GM21737 (cell line): Measurements from ENCODE around the gene COMMD1.
"Not testable (repeated sequence)": the region's sequence is repeated elsewhere in the genome, so short reads cannot be mapped to it uniquely, and the experiment has no call there.

Experiments
- ATAC-seq: cut with Tn5 transposase; IDR thresholded peaks from one replicate; pipeline ENCODE4 v1.9.1; 2021; ENCODE audit warnings: mild to moderate bottlenecking, moderate library complexity; ENCODE audit not compliant: unreplicated experiment

Gene COMMD1

DNA sequence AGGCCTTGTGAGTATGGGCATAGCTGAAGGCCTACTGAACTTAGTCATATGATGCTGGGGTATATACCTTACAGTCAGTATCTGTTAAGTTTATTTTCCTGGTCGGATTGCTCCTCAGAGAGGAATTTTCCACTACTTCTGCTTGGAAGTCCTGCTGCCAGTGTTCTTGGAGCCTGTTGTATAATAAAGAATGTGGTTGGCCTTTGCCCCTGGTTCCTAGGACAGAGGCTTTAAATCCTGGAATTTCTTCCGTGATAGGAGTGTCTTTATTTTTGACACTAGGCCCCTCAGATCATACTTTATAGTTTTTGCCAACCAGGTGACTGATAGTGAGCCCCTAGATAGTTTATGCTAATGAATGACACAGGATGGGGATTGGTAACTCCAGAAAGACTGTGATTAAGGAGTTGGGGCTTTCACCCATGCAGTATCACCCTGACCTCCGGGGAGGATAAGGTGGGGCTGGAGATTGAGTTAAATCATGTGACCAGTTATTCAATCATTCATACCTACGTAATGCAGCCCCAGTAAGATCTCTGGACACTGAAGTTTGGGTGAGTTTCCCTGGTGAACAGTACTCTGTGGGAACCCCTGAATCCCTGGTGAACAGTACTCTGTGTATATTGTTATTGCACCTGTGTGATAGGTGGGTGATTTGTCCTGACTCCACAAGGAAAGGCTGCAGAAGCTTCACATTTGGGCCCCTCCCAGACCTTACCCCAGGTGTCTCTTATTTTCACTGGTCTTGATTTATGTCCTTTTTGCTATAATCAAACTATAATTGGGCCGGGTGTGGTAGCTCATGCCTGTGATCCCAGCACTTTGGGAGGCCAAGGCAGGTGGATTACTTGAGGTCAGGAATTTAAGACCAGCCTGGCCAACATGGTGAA, 56.9 kb downstream of the COMMD1 start:
- ATAC-seq: no peak

DNA sequence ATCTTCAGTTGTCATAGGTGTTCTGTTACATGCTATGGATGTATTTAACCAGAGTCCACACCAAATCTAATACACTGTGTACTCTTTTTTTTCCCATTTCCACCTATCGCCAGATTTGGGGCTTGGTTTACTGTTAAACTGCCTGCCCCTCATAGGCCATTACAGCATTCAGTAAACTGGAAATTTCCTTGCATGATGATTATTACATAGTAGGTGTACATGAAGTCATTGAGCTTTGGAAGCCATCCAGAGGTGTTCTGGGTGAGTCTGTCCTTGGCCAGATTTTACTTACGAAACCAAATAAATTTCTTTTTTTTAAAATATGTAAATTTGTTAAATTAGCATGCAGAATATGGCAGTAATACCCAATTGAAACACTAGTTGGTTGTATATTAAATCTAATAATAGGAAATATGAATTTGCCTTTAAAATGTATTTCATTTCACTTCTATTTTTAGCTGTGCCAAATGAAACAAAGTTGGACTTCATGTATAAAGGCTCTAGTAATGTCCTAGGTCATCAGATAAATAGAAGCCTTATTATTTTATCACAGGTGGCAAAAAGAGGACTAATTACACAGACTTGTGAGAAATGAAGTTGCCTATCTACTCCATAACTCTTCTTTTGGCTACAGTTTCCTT, 60.7 kb downstream of the COMMD1 start:
- ATAC-seq: no peak

DNA sequence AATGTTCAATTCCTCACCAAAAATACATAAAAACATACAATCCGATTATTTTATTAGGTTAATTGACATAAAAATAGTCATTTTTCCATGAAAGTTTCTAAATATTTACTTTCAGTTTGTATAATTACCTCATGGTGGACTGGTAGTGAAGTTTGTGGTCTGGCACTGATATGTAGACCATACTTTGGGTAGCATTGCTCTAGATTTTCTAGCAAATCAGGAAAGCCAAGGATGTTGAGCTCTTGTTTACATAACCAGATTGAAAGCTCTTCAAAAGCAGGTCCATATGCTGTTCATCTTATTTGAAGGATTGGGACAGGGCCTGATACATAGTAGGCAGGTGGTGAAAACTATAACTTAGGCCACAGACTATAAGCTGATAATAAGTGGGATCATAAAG, 61.8 kb downstream of the COMMD1 start:
- no peak for ATAC-seq

DNA sequence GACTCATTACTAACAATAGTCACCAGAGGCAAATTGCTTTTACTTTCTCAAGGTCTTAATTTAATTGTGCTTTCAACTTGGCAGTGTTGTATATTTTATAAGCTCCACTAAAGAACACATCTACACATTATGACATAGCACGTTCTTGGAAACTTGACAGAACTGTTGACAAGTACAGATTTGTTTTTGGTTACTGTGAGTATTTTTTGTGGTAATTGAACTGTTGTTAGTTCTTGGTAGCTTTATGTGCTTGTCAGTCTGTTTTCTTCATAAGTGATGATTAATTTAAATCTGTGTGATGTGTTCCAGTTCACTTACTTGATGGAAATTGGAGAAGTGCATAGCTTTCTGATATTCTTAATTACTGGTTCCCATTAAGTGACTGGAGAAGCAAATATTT, 63.9 kb downstream of the COMMD1 start:
- no peak for ATAC-seq

DNA sequence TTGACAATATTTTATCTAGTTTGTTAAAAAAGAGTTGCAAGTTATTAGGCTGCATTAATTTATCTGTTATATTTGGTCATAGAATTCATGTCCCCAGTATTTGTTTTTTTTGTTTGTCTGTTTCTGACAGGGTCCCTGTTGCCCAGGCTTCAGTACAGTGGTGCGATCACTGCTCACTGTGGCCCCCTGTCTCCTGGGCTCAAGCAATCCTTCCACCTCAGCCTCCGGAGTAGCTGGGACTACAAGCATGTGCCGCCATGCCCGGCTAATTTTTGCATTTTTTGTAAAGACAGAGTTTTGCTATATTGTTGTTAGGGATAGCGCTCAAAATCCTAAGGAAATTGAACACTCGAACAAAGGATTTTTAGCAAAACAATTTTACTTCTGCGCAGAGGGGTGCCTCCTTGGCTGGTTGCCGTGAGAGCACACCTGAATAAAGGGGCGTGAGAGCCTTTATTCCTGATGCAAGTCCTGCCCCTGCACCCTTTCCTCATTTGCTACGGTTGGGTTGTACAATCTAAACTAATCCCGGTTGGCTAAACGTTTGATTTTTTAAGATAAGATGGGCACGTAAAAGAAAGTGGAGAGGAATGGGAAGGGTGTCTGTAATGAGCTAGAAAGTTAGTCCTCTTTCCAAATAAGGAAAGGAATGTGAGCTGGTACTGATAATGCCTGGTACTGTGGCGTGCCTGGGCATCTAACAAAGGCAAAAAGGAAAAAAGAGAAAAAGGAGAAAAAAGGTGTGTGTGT, 65.5 kb downstream of the COMMD1 start:
- no peak for ATAC-seq

DNA sequence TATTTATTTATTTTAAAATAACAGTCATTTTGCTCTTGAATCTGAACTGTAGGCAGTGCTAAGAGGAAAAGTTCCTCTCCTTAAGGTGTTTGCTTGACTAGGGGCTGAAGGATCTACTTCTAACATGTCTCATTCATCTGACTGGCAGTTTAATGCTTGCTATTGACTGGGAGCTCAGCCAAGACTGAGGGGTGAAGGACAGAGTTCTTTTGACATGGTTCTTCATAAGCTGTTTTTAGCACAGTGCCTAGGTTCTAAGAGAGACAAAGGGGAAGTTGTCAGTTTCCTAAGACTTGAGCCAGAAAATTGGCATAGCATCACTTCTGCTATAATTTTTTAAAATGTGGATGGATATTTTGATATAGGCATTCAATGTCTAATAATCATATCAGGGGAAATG, 73.0 kb downstream of the COMMD1 start:
- ATAC-seq: no peak

DNA sequence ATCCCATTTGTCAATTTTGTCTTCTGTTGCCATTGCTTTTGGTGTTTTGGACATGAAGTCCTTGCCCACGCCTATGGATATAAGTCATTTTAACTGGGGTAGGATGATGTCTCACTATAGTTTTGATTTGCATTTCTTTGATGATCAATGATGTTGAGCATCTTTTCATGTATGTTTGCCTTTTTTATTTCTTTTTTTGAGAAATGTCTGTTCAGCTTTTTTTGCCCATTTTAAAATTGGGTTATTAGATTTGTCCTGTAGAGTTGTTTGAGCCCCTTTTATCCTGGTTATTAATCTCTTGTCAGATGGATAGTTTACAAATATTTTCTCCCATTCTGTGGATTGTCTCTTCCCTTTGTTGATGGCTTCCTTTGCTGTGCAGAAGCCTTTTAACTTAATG, 75.3 kb downstream of the COMMD1 start:
- no peak for ATAC-seq

DNA sequence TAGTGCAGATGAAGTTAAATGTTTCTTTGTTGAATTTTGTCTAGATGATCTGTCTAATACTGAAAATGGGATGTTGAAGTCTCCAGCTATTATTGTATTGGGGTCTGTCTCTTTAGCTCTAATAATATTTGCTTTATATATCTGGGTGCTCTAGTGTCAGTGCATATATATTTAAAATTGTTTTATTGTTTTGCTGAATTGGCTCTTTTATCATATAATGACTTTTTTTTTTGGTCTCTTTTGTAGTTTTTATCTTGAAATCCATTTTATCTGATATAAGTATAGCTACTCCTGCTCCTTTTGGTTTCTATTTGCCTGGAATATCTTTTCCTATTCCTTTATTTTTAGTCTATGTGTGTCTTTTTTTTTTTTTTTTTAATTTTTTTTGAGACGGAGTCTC, 79.2 kb downstream of the COMMD1 start:
- ATAC-seq: no peak

DNA sequence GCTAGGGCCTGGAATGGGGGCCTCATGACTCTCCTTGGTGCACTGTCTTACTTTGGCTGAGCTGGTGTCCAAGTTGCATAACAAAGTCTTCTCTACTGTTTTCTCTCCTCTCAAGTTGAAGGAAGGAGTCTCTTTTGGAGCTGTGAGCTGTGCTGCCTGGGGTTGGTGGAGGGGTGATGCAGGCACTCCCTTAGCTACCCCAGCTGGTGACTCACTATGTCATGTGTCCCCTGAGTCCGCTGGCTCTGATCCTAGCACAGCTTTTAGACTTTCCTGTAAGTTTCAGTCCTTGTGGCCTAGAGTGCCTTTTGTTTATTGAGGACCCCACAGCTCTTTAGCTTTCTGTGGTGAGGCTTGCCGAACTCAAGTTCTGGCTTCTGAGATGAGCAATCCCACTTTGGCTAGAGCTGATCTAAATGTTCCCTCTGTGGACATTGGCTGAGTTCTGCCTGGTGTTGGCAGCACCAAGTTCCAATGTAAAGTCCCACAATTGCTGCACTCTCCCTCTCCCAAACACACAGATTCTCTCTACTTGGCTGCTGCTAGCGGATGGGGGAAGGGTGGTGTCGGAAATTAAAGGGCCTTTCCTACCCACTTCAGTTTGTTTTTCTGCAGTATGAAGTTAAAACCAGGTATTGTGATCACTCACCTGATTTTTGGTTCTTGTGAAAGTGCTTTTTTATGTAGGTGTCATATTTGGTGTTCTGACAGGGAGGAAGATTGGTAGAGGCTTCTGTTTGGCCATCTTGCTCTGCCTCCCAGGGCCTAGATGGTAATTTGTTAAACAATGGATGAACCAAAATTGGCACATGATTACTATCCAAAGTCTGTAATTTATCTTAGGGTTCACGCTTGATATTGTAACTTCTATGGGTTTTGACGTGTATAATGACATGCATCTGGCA, 83.2 kb downstream of the COMMD1 start:
- ATAC-seq: no peak

DNA sequence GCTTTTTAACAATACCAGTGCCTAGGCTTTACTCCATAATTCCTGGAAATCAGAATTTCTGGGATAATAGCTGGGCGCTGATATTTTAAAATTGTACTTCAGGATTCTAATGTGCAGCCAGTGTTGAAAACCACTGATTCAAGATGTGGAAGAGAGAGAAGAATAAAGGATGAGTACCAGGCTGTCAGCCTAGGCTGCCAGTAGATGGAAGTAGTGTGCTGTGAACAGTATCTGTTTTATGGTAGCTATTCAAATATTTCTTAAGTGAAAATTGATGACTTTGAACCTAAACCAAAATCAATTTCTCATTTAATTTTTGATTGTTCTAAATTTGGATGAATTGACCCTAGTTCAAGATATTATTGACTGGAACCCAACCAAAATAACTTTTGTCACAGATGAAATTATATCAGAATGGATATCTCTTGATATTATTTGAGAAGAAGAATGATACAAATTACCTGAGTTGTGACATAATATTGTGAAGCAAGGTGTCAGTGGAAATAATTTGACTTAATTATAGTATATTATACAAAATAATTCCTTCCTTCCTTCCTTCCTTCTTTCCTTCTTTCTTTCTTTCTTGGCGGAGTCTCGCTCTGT, 88.0 kb downstream of the COMMD1 start:
- ATAC-seq: no peak

DNA sequence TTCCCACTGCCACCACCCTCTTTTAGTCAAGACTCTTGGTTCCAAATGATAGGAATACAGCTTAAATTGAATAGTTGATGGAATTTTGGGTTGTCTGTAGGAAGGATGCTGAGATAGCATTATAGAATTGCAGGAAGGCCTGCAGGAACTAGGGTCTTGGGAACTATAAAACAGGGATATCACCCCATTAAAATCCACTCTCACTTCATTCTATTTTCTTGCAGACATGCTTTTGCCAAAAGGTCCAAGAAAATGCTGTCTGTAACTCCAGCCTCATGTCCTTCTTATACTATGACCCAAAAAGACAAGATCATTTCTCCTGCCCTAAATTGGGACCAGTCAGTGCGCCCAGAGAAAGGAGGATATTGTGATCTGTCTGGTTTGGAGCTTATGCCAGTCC, 89.1 kb downstream of the COMMD1 start:
- ATAC-seq: no peak

DNA sequence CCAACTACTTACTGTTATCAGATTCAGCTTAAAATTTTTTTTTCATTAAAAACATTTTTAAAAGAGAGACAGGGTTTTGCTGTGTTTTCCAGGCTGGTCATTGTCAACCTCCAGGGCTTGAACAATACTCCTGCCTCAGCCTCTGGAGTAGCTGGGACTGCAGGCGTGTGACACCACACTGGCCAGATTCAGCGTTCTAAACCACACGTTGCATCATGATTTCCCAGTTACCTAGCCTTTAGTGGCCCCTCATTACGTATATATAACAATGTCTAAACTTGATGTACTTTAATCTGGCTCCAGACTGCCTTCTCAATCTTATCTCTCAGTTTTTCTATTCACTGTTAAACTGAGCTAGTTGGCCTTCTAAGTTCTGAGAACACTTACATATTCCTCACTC, 89.6 kb downstream of the COMMD1 start:
- ATAC-seq: no peak

DNA sequence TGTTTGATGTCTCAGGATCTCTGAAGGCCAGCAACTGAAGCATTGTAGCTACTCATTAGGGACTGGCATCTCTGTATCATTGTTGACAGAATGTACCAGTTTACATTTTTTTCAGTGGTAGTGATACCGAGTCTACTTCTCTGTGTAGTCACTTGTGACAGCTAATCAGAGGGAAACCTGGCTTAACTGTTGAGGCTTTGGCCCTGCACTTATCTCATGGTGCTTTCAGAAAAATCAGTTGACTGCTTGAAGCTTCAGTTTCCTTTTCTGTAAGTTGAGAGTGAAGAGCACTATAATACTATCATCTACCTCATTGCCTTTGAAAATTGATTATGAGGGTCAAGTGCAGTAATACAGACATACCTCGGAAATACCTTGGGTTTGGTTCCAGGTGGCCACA, 90.0 kb downstream of the COMMD1 start:
- peak; percentile 75 for ATAC-seq

DNA sequence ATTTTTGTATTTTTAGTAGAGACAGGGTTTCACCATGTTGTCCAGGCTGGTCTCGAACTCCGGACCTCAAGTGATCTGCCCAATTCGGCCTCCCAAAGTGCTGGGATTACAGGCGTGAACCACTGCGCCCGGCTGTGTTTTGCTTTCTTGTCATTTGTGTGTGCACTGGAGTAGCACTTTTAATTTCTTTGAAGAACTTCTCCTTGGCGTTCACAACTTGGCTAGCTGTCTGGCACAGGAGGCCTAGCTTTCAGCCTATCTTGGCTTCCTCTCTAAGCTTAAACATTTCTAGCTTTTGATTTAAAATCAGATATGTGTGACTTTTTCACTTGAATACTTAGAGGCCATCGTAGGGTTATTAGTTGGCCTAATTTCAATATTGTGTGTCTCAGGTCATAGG, 93.0 kb downstream of the COMMD1 start:
- no peak for ATAC-seq

DNA sequence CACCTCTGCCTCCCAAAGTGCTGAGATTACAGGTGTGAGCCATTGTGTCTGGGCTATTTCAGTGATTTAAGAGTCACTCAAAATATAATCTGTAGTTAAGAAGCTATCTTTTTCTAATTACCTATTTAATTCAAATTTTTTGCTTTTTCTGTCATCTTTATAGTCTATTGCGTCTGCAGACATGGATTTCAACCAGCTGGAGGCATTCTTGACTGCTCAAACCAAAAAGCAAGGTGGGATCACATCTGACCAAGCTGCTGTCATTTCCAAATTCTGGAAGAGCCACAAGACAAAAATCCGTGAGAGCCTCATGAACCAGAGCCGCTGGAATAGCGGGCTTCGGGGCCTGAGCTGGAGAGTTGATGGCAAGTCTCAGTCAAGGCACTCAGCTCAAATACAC, 95.1 kb downstream of the COMMD1 start:
- ATAC-seq: no peak

DNA sequence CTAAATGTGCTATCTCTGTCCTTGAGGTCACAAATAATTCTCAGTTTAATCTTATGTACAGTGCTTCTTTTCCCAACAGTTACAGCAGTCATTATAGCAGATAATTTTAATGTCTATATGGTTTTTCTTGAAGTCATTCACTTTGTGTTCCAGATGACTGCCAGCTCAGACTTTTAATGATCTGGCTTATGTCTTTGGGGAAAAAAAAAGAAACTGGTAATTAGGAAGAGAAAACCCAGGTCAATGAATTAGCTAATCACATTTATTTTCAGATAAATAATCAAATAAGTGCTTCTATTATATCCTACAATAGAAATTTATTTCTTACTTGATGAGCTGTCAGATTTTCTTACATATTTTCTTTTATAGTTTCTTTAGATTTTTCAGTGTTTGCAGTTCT, 96.0 kb downstream of the COMMD1 start:
- no peak for ATAC-seq

DNA sequence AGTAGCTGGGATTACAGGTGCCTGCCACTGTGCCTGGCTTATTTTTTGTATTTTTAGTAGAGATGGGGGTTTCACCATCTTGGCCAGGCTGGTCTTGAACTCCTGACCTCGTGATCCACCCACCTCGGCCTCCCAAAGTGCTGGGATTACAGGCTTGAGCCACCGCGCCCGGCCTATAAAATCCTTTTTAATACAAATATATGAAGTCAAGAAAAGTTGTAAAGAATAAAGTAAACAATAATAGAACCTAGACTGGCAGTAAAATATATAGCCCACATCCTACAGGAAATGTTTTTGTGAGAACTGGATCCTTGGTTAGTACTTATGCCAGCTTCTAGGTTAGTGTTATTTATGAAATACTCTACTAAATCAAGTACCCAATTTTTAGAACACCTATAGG, 99.0 kb downstream of the COMMD1 start:
- not testable (repeated sequence) for ATAC-seq

DNA sequence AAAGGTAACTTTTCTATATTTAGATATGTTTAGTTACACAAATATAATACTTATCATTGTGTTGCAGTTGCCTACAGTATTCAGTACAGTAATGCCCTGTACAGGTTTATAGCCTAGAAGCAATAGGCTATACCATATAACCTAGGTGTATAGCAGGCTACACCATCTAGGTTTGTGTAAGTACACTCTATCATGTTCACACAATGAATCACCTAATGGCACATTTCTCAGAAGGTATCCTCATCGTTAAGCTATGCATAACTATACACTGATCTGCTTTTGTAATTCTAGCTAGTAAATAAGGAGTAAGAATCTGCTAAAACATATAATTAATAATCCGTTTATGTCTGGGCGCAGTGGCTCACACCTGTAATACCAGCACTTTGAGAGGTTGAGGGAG, 102.1 kb downstream of the COMMD1 start:
- no peak for ATAC-seq

DNA sequence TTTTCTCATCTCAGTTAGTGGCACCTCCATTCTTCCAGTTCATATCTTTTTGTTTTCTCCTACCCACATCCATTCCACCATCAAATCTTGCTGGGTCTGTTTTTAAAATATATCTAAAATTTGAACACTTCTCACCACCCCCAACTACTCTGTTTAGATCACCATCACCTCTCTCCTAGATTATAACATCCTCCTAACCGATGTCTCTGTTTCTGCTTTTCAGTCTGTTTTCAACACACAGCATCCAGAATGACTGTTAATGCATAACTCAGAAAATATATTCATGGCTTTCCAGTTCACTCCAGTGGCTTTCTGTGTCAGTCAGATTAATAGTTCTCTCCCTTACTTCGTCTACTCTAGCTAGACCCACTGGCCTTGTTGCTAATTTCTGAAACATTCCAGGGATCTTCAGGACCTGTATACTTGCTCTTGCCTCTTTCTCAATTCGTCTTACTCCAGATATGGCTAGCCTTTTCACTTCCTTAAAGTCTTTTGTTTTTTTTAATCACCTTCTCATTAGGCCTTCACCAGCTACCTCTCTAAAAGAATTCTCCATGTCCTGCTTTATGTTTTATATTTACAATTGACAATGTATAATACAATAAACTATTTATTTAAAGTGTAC, 105.3 kb downstream of the COMMD1 start:
- ATAC-seq: no peak

DNA sequence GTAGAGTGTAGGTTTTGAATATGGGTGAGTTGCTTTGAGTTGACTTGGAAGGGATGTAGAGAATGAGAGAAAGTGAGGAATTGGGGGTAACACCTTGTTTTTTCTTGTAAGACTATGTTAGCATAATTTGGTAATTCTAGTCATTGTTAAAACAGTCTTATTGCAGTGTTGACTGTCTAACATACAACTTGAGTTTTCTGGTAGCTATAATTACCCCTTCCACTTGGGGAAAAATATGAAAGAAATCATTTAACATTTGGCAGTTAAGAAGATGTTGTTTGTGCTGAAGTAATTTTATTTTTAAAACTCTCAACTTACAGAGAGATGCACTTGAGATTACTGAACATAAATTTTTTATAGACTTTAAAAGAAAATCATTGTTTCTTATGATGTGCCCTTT, 108.2 kb downstream of the COMMD1 start:
- ATAC-seq: no peak
